K562 (cell line): ENCODE data around the gene CRADD.

ENCODE experiments used
- CTCF ChIP-seq, 3 experiments: IDR thresholded peaks in 2 of 3; conservative IDR thresholded peaks in 1 of 3; 2 replicates each; pipeline ENCODE4 v1.5.1; 2011 to 2012; ENCODE audit warnings: low read length in 3 of 3, mild to moderate bottlenecking in 3 of 3, control low read depth in 2 of 3, improper control_type of control experiment in 1 of 3, inconsistent platforms in 1 of 3, low read depth in 1 of 3, mixed read lengths in 1 of 3, moderate library complexity in 1 of 3; ENCODE audit not compliant: insufficient read depth in 2 of 3
- E2F4 ChIP-seq: sonication (generic); formaldehyde crosslinking; IDR thresholded peaks from 2 replicates; pipeline ENCODE4 v1.8.0; 2022; ENCODE audit warnings: mild to moderate bottlenecking, low read depth, missing genetic modification reagents
- HDAC2 ChIP-seq: fragments of 450-650 bp; IDR thresholded peaks from 2 replicates; pipeline ENCODE4 v1.6.1; 2016; ENCODE audit warnings: mild to moderate bottlenecking
- NR1H2 ChIP-seq: sonication (generic); formaldehyde crosslinking; IDR thresholded peaks from 2 replicates; pipeline ENCODE4 v1.4.0; 2020; ENCODE audit warnings: mild to moderate bottlenecking, missing genetic modification reagents
- POLR2AphosphoS5 ChIP-seq: IDR thresholded peaks from 2 replicates; pipeline ENCODE4 v1.6.1; 2011; ENCODE audit warnings: mild to moderate bottlenecking, low read depth, low read length, moderate library complexity; ENCODE audit not compliant: control insufficient read depth, insufficient read depth
- RNF2 ChIP-seq: sonication (generic); IDR thresholded peaks from 2 replicates; pipeline ENCODE4 v1.6.1; 2016
- SP1 ChIP-seq: sonication (generic); formaldehyde crosslinking; IDR thresholded peaks from 2 replicates; pipeline ENCODE4 v1.8.1; 2022; ENCODE audit warnings: mild to moderate bottlenecking, missing genetic modification reagents
- TFAP4 ChIP-seq: sonication (generic); formaldehyde crosslinking; IDR thresholded peaks from 2 replicates; pipeline ENCODE4 v1.8.0; 2022; ENCODE audit warnings: missing genetic modification reagents, mild to moderate bottlenecking, moderate library complexity, borderline replicate concordance

DNA sequence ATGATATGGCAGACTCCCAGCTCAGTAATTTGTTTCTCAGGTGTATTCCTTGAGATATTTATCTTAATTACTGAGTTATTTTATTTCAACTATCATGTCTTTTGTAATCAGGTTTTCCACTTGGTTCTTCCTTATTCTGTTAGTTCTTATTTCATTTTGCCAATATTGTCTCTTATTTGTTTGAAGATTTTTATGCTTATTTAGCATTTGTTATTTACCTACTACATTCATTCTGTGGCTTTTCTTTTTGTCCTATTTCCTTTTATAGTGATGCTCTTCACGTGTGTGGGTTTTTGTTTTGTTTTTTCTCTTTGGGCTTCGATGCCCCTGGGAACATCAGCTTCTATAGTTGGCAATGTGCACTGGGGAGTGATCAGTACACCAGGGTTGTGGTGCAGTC is 40.5 kb upstream of the CRADD start:
- TF ChIP-seq RNF2 (no peak), CTCF (IDR thresholded peaks at IDR 0.05 in 2 of 3, conservative IDR thresholded peaks at IDR 0.05 in 1 of 3; ENCODE audit: insufficient read depth in 2 of 3, low read depth in 1 of 3, low read length in 3 of 3) (no peak), SP1 (no peak), E2F4 (no peak), NR1H2 (CRISPR knock-in tag) (no peak), HDAC2 (no peak), POLR2AphosphoS5 (no peak), TFAP4 (CRISPR knock-in tag) (no peak)
